Mesothelial cell of epicardium (in vitro differentiated cells): ENCODE results near the gene IKBKE. TPM values are rescaled to one million over a fixed set of nuclear protein-coding genes. Genes with fewer than 3 reads are reported as not detected.

ENCODE experiments used
- DNase-seq, 2 experiments: peaks; one replicate each; pipeline ENCODE4 v3.0.0; 2021; ENCODE audit warnings: low spot score in 2 of 2; ENCODE audit not compliant: unreplicated experiment in 2 of 2
- H3K27ac Mint-ChIP-seq: 2 replicates; pipeline ENCODE4 v1.8.0; 2021; ENCODE audit warnings: mixed read lengths
- H3K27me3 Mint-ChIP-seq: 2 replicates; pipeline ENCODE4 v1.8.0; 2021; ENCODE audit warnings: low read depth, mixed read lengths
- H3K36me3 Mint-ChIP-seq: 2 replicates; pipeline ENCODE4 v1.8.0; 2021; ENCODE audit warnings: mixed read lengths
- H3K4me1 Mint-ChIP-seq: 2 replicates; pipeline ENCODE4 v1.8.0; 2021; ENCODE audit warnings: mixed read lengths
- H3K4me3 Mint-ChIP-seq: 2 replicates; pipeline ENCODE4 v1.8.0; 2021; ENCODE audit warnings: mild to moderate bottlenecking, moderate library complexity, mixed read lengths
- H3K9me3 Mint-ChIP-seq: 2 replicates; pipeline ENCODE4 v1.8.0; 2021; ENCODE audit warnings: mixed read lengths
- CTCF ChIP-seq: fragments of 200-600 bp; sonication (generic); IDR thresholded peaks from one replicate; pipeline ENCODE4 v1.5.0; 2021; ENCODE audit warnings: antibody characterized with exemption; ENCODE audit not compliant: unreplicated experiment
- total RNA-seq: library from RNA; stranded (reverse); gene quantifications from 3 replicates; pipeline ENCODE4 v1.2.1, GENCODE V29; 2021

IKBKE gene
- total RNA-seq, 1 donor from 2014 or later = 7.9 TPM

DNA sequence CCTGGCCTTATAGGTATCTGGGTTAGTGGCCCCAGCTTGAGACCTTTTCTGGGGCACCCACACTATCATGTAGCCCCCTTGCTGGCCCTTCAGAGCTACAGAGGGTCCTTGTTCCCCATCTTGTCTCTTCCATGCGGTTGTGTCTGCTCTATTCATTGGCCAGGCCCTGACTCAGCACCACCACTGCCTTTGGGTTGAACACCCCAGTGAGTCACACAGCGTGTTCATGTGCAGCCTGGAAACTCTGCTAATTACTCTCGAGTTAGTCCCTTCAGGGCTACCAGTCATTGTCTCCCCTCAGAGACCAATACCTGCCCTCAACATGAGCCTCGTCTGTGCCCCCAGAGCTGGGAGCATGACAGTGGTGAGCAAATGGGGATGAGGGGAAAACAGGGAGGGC, 28.2 kb upstream of the IKBKE start:
- Mint-ChIP-seq H3K27me3 (no peaks in the 10 kb centered on the region), H3K4me1 (no peaks in the 10 kb centered on the region), H3K4me3 (no peak overlapping the region), H3K27ac (no peak overlapping the region), H3K36me3 (peaks cover 42% of the 10 kb centered on the region), H3K9me3 (no peaks in the 10 kb centered on the region)
- TF ChIP-seq CTCF = no peak
- no peak for DNase-seq

DNA sequence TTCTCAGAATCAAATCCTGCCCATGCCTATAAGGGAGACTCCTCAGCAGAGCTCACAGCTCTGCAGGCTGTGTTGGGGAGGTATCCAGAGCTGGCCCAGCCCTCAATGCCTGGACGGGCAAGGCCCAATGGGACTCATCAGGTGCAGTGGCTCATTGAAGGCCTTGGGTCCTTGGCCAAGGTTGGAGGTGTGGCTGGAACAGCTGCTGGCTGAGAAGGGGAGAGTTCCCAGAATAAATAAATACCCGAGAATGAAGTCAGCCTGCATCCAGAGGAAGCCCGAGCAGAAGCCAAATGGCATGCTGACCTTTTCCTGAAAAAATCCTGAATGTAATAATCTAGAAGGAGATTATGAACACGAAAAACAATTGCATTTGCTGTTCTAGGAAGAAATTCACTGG, 25.2 kb upstream of the IKBKE start:
- Mint-ChIP-seq H3K36me3 (peaks cover 53% of the 10 kb centered on the region), H3K9me3 (no peaks in the 10 kb centered on the region), H3K27me3 (no peaks in the 10 kb centered on the region), H3K4me3 (no peak overlapping the region), H3K27ac (no peak overlapping the region), H3K4me1 (no peaks in the 10 kb centered on the region)
- DNase-seq = no peak
- TF ChIP-seq CTCF = no peak

DNA sequence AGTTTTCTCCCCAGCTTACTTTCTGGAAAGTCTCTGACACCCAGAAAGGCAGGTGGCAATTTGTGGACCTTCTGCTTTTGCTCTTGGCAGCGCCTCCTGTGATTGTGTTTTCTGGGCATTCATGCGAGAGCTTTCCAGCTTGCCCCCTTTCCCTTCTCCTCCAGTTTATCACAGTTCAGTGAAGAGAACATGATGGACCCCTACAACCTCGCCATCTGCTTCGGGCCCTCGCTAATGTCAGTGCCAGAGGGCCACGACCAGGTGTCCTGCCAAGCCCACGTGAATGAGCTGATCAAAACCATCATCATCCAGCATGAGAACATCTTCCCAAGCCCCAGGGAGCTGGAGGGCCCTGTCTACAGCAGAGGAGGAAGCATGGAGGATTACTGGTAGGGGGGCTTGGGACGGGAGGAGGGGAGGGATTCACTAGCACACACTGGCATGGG, 24.3 kb upstream of the IKBKE start:
- DNase-seq = no peak
- H3K9me3 Mint-ChIP-seq = no peaks in the 10 kb centered on the region
- H3K27ac Mint-ChIP-seq = no peak overlapping the region
- H3K4me3 Mint-ChIP-seq = no peak overlapping the region
- H3K4me1 Mint-ChIP-seq = no peaks in the 10 kb centered on the region
- TF ChIP-seq CTCF = no peak
- H3K27me3 Mint-ChIP-seq = no peaks in the 10 kb centered on the region
- H3K36me3 Mint-ChIP-seq = peaks cover 53% of the 10 kb centered on the region

DNA sequence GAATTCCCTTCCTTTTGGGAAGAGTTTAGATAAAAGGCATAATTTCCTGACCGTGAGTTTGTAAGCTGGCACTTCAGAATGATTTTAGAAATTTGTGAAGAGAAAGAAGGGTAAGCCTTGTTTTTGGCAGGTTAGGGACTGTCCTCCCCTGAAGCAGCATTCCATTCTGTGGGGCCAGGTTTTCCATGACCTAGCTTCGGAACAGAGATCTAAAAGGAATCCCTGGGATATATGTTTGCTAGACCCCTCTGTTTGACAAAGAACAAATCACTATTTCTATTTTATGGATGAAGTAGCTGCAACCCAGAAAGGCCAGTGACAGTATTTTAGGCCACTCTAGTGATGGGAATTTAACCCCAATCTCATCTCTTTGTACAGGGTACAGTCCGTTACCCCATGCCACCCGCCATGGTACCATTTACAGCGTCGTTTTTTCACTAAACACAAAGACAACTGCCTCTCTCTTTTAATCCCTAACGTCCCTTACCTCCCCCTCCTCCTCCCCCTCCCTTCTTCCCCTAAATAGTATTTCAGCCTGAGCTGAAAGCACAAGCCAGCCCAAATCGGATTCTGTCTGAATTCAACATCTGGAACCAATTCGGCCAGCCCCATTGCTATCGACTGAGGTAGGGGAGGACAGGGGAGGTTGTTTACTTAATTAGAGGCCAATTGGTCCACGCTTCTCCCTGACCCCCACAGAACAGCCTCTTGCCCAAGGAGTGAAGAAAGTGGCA, 23.4 kb upstream of the IKBKE start:
- Mint-ChIP-seq H3K36me3 (peaks cover 58% of the 10 kb centered on the region), H3K27ac (no peak overlapping the region), H3K27me3 (no peaks in the 10 kb centered on the region)

GRCh38 chr1:206447422-206447765, 22.9 kb upstream of the IKBKE start:
- no peak overlapping the region for H3K4me3 Mint-ChIP-seq
- H3K36me3 Mint-ChIP-seq = peaks cover 58% of the 10 kb centered on the region
- H3K9me3 Mint-ChIP-seq = no peaks in the 10 kb centered on the region
- no peak overlapping the region for H3K27ac Mint-ChIP-seq
- no peaks in the 10 kb centered on the region for H3K27me3 Mint-ChIP-seq
- H3K4me1 Mint-ChIP-seq = peaks cover 9% of the 10 kb centered on the region
- no peak for TF ChIP-seq CTCF
- DNase-seq = no peak

More for the DNA sequence above, 23.4 kb upstream of the IKBKE start:
- no peak for TF ChIP-seq CTCF
- Mint-ChIP-seq H3K4me3 (no peak overlapping the region), H3K4me1 (peaks cover 7% of the 10 kb centered on the region), H3K9me3 (no peaks in the 10 kb centered on the region)
- no peak for DNase-seq
